Measurements from ENCODE around the gene JAKMIP2.

GRCh38 chr5:147776989-147777388 is 5.5 kb downstream of the JAKMIP2 start:
- TF ChIP-seq ZNF565 (CRISPR knock-in tag; conservative IDR thresholded peaks at IDR 0.05; ENCODE audit: low read depth) = no peak
- TF ChIP-seq ISL1 (CRISPR knock-in tag; IDR thresholded peaks at IDR 0.05) = no peak
- no peak for TF ChIP-seq PATZ1 (CRISPR knock-in tag; IDR thresholded peaks at IDR 0.05; ENCODE audit: borderline replicate concordance)
- no peak for TF ChIP-seq CREB5 (CRISPR knock-in tag; IDR thresholded peaks at IDR 0.05; ENCODE audit: low read depth)
- TF ChIP-seq ARNTL (CRISPR knock-in tag; IDR thresholded peaks at IDR 0.05; ENCODE audit: borderline replicate concordance, low read depth) = no peak
- no peak for TF ChIP-seq GLIS3 (CRISPR knock-in tag; IDR thresholded peaks at IDR 0.05)
- no peak for TF ChIP-seq CSDC2 (CRISPR knock-in tag; IDR thresholded peaks at IDR 0.05)
- no peak for TF ChIP-seq ZFP30 (CRISPR knock-in tag; IDR thresholded peaks at IDR 0.05)
- TF ChIP-seq BACH2 (CRISPR knock-in tag; IDR thresholded peaks at IDR 0.05; ENCODE audit: borderline replicate concordance) = no peak
- TF ChIP-seq POU6F1 (CRISPR knock-in tag; IDR thresholded peaks at IDR 0.05; ENCODE audit: borderline replicate concordance, low read depth) = no peak
- TF ChIP-seq ZNF8 (CRISPR knock-in tag; IDR thresholded peaks at IDR 0.05) = no peak
- no peak for TF ChIP-seq ZNF70 (CRISPR knock-in tag; IDR thresholded peaks at IDR 0.05)
- no peak for TF ChIP-seq ZC3H10 (CRISPR knock-in tag; IDR thresholded peaks at IDR 0.05)

Data from SK-N-SH treated with all-trans-retinoic acid at 6 μM for 48 hours (cell line).